ENCODE results near the gene PROX2. TPM values are rescaled to one million over a fixed set of nuclear protein-coding genes. Genes with fewer than 3 reads are reported as not detected.
A peak's percentile ranks its signal among the peaks of the same experiment; 100 is the strongest.

Gene PROX2
- polyA plus RNA-seq, 3 donors: 0.03 TPM; not detected in 2

- no peaks in the 10 kb centered on the region for H3K36me3 Mint-ChIP-seq
- Histone ChIP-seq H2AFZ (ENCODE audit: insufficient read depth, low read depth, low read length, poor library complexity, severe bottlenecking) (no peak overlapping the region), H3K4me2 (replicated peaks; ENCODE audit: extremely low read depth, low read length, poor library complexity, severe bottlenecking) (no peak overlapping the region), H3K9me3 (replicated peaks in 1 of 2; ENCODE audit: control insufficient read depth in 1 of 2, insufficient read depth in 1 of 2, low read length in 2 of 2) (no peaks in the 10 kb centered on the region), H3K4me1 (ENCODE audit: control insufficient read depth in 1 of 2, insufficient read depth in 2 of 2, low read length in 2 of 2) (no peaks in the 10 kb centered on the region), H3K27ac (ENCODE audit: low read depth in 1 of 2, low read length in 2 of 2) (no peak overlapping the region), H3K9ac (ENCODE audit: insufficient read depth, low read length, poor library complexity, severe bottlenecking) (no peak overlapping the region), H3K27me3 (ENCODE audit: control insufficient read depth in 2 of 2, insufficient read depth in 2 of 2, low read length in 2 of 2) (no peaks in the 10 kb centered on the region), H3K4me3 (replicated peaks in 1 of 3; ENCODE audit: low read depth in 2 of 3, low read length in 3 of 3) (no peak overlapping the region), H3K36me3 (replicated peaks in 1 of 2; ENCODE audit: control insufficient read depth in 1 of 2, insufficient read depth in 2 of 2, low read length in 2 of 2) (no peaks in the 10 kb centered on the region), H4K20me1 (ENCODE audit: insufficient read depth, low read length) (no peaks in the 10 kb centered on the region), H3K79me2 (ENCODE audit: insufficient read depth, low read length) (no peaks in the 10 kb centered on the region)
- intact Hi-C loops (cut with micrococcal nuclease): no loop called here
- WGBS (ENCODE audit: insufficient coverage): no CpG with 5 or more reads among the region's 2 CpGs
- TF ChIP-seq CTCF (IDR thresholded peaks at IDR 0.05): no peak
- H3K27me3 Mint-ChIP-seq (ENCODE audit: low read depth in 3 of 3): peaks cover 0 to 6% (median 0%) of the 10 kb centered on the region in 3 donors
- DNase-seq: no peak
- peaks cover 7% of the 10 kb centered on the region for H3K4me1 Mint-ChIP-seq
- no peak overlapping the region for H3K27ac Mint-ChIP-seq
- no peak overlapping the region for H3K4me3 Mint-ChIP-seq
- no peaks in the 10 kb centered on the region for H3K9me3 Mint-ChIP-seq
These were observed 22.9 kb downstream of the PROX2 start for GRCh38 chr14:74852922-74853530.

- Mint-ChIP-seq H3K4me3 (no peak overlapping the region), H3K4me1 (no peaks in the 10 kb centered on the region), H3K9me3 (no peaks in the 10 kb centered on the region), H3K27ac (no peak overlapping the region), H3K27me3 (ENCODE audit: low read depth in 3 of 3) (peaks cover 0 to 4% (median 0%) of the 10 kb centered on the region in 3 donors), H3K36me3 (no peaks in the 10 kb centered on the region)
- Histone ChIP-seq H3K9me3 (replicated peaks in 1 of 2; ENCODE audit: control insufficient read depth in 1 of 2, insufficient read depth in 1 of 2, low read length in 2 of 2) (no peaks in the 10 kb centered on the region), H3K4me3 (replicated peaks in 1 of 3; ENCODE audit: low read depth in 2 of 3, low read length in 3 of 3) (no peak overlapping the region), H3K4me2 (replicated peaks; ENCODE audit: extremely low read depth, low read length, poor library complexity, severe bottlenecking) (no peak overlapping the region), H3K4me1 (ENCODE audit: control insufficient read depth in 1 of 2, insufficient read depth in 2 of 2, low read length in 2 of 2) (no peaks in the 10 kb centered on the region), H3K79me2 (ENCODE audit: insufficient read depth, low read length) (no peaks in the 10 kb centered on the region), H2AFZ (ENCODE audit: insufficient read depth, low read depth, low read length, poor library complexity, severe bottlenecking) (no peak overlapping the region), H3K9ac (ENCODE audit: insufficient read depth, low read length, poor library complexity, severe bottlenecking) (no peak overlapping the region), H4K20me1 (ENCODE audit: insufficient read depth, low read length) (no peaks in the 10 kb centered on the region), H3K27ac (ENCODE audit: low read depth in 1 of 2, low read length in 2 of 2) (no peak overlapping the region), H3K36me3 (replicated peaks in 1 of 2; ENCODE audit: control insufficient read depth in 1 of 2, insufficient read depth in 2 of 2, low read length in 2 of 2) (no peaks in the 10 kb centered on the region), H3K27me3 (ENCODE audit: control insufficient read depth in 2 of 2, insufficient read depth in 2 of 2, low read length in 2 of 2) (no peaks in the 10 kb centered on the region)
- intact Hi-C loops (cut with micrococcal nuclease): no loop called here
- TF ChIP-seq CTCF (IDR thresholded peaks at IDR 0.05): no peak
- WGBS (ENCODE audit: insufficient coverage): 100% methylated on average over 1 of the region's 2 CpGs
- DNase-seq: peak in 1 of 3 donors; percentile 31
These were observed 27.2 kb downstream of the PROX2 start for GRCh38 chr14:74848768-74849167.

Data from CD14-positive monocyte (primary cell).